NCI-H345 treated with DMSO at 0.1 percent for 48 hours (cell line): ENCODE data around the gene SLC9A7.

Source experiments
- DNase-seq: peaks from one replicate; lab custom pipeline; 2025; ENCODE audit not compliant: unreplicated experiment; lab: John Stamatoyannopoulos, UW

The SLC9A7 gene

DNA sequence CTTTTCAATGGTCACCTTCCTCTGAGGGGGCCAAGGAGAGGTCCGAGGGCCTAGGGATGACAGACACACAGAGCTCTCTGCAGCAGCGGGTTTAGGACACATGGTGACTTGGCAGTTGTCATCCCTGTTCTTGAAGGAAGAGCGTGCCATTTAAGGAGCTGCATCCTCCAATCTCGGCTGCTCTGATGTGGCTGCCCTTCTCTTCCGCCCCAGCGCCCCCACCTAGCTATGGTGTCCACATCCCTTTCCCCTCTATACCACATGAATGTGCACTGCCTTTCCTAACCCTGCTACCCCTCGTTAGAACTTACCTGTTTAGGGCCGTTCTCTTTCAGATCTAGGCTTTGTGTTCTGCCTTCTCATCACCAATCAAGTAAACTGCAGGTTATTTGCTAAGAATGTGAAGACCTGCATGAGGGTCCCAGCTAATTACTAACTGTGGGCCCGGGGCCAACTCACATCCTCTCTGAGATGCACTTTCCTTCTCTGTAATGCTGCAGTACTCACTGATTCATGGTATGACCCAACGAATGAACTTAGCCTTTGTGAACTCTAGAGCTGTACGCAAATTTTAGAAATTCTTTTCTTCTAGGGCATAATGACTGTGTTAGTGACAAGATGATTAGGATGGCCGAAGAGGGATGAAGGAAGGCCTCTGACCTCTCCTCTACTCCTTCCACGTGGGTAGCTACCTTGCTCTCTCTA is 147.1 kb downstream of the SLC9A7 start:
- DNase-seq = no peak

DNA sequence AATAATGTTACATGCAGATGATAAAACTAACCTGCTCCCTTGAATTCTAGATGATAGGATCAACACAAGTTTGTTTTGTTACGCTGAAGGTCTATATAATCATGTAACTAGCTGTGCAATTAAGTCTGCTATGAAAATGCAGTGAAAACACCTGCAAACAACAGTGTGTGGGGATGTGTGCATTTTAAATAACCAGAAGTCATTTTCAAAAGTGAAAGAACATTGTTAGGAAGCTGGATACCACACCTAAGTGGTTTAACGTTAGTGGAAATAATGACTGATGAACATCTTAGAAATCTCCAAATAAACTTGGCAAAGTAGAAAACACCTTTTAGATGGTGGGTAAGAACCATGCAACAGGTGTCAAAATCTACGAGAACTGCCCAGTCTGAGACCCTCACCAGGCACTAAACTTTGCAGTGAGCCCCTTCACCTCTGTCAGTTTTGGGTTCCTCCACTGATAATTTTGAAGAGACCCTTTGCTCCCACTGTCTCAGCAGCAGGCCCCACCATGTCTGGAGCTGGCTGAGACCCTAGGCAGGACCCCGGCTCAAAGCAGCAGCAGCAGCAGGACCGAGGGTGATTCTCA is 148.8 kb downstream of the SLC9A7 start:
- DNase-seq = no peak

DNA sequence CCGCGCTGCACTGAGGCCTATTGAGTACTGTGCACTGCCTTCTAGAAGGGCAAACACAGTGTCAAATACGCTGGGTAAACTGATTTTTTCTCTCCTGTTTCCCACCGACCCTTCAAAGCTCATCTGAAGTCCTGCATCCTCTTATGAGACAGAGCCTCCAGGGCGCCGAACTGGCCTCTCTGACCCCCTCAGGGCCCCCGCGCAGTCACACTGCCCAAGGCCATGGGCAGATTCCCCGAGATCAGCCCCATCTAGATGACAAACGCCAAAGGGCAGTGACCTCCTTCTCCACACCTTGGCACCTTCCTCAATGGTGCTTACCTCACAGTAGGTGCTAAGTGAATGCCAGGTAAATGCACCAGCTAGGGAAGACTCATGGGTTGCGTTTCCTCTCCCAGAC is 151.0 kb downstream of the SLC9A7 start:
- DNase-seq = no peak

DNA sequence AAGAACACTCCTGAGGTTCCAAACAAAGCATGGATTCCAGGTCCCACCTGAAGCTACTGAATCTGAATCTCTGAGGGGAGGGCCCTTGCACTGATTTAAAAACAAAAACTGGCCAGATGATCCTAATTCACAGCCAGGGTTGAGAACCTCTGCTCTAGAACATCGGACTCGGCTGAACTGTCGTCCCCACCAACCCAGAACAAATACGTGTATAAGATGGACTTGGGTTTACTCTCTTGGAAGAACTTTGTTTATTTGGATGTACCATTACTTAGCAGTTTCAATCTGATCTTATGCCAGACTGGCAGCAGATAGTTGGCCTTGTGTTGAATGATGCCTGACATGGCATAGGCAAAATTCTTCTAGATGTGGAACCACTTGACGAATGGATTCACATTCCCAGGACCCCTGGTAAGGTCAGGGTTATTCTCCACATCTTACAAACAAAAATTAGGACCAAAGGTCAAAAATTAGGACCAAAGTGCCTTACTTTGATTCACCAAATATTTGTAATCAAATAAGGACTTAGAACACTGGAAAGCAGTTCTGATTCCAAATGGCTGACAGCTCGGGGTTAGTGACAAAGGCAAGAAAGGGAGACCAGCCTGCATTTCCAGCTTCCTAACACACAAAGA is 156.3 kb downstream of the SLC9A7 start:
- DNase-seq = no peak

DNA sequence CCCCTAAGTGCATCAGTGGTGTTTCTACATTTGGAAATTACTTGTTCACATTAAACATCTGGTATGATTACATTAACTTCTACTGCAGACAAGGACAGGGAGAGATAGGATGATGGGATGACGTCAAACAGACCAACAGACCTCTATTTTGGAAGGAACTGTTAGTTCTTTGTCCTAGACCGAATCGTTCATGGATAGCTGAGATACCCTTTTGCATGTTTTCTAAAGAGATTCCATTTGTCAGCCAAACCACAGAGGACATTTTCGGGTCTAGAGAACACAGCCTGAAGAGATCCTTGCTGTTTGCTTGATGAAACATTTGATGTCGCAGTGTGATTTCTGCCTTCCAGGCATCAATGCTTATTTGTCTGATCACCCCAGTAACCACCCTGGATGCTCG is 157.6 kb downstream of the SLC9A7 start:
- DNase-seq = no peak

DNA sequence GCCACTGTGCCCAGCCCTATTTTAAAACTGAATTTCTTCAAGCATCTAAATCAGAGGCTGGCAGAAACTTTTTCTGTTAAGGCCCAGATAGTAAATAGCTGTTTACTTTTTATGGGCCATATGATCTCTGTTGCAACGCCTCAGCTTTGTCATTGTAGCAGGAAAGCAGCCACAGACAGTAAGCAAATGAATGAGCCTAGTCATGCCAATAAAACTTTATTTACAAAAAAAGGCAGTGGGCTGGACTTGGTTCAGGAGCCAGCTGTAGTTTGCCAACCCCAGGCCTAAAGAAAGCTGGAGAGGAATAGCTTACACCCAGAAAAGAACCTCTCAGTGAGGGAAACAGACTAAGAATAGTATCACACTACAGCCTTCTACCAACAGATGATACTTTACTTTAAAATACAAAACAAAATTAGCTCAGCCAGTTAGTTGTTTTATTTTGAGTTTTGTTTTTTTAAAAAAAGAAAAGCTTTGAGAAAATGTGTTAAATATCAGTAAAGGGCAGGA is 159.8 kb downstream of the SLC9A7 start:
- DNase-seq = no peak

DNA sequence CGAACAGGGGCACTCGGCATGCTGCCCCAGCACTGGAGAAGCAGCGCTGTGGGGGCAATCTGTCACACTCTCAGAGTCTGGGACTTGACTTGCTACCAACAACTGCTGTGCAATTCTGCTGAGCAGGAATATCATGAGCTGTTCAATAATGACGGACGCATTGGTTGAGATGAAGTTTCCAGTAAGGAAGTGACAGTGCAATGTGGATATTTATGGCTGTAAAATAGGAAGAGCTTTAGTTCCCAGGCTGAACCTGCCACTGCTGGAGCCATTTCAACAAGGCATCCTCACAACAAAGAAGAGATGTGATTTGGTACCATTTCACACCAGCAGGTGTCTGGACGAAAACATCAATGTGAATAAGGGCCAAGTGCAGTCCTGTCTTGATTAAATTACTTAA is 161.1 kb downstream of the SLC9A7 start:
- no peak for DNase-seq

DNA sequence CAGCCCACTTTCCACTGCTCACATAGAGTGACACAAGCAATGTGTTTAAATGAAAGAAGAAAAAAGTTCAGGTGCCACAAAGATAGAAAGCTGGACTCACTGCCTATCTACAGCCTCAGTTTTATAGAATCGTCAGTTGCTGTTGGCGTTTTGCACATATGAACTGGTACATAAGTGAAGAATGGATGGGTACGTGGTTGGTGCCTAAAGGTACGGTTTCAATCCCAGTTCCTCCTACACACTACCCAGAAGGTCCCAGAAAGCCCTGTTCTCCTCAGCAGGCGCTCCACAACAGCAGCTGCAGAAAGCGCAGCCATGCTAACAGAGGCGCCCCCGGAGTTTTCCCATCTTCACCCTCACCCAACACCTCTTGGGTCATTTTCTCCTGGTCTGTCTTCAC is 161.7 kb downstream of the SLC9A7 start:
- no peak for DNase-seq

DNA sequence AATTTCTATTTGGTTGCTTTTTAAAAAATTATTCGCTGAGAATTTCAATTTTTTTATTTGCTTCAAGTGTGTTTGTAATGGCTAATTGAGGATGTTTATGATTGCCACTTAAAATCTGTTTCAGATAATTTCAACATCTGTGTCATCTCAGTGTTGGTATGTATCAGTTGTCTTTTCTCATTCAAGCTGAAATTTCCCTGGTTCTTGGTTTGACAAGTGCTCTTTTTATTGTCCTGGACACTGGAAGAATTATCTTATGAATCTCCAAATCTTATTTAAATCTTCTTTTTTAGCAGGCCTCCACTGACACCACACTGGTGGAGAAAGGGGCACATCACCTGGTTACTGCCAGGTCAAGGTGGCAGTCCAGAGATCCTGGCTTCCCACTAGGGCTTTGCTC is 163.8 kb downstream of the SLC9A7 start:
- DNase-seq = no peak

DNA sequence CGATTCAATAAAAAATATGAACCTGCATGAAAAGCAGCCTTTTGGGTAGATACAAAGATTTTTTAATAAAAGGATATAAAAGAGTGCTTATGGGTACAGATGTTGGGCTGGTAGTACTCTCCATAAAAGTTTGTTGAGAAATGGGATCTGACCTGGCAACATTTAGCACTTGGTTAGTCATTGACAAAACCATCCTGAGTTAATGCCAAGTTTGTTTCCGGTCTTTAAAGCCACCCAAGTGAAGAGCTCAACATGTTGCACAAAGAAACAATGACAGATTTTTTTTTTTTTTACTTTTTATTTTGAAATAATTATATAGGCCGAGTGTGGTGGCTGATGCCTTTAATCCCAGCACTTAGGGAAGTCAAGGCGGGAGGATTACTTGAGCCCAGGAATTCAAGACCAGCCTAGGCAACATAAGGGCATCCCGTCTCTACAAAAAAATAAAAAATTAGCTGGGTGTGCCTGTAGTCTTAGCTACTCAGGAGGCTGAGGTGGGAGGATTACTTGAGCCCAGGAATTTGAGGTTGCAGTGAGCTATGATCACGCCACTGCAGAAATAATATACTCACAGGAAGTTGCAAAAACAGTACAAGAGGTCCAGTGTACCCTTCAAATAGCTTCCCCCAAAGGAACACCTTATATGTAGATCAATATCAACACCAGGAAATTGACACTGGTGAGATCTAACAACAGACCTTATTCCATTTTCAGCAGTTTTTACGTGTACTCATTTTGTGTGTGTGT is 168.8 kb downstream of the SLC9A7 start:
- DNase-seq = no peak

DNA sequence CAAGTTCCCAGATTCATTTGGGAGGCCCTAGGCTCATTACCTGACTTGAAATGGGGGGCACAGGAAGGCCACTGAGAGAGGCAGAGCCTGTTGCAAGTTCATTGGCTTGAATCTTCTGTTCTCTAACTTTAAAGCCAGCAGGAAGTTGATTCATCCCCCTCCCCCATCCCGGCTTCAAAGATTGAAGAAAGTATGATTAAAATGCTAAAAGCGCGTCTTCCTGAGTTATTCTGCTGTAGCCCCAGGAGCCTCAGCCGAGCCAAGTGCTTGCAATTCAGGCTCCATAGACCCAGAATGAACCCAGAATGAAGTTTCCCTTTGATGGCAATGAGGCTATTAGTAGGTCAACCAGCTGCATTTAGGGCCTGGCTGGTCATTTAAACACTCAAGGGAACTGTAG is 170.7 kb downstream of the SLC9A7 start:
- no peak for DNase-seq

DNA sequence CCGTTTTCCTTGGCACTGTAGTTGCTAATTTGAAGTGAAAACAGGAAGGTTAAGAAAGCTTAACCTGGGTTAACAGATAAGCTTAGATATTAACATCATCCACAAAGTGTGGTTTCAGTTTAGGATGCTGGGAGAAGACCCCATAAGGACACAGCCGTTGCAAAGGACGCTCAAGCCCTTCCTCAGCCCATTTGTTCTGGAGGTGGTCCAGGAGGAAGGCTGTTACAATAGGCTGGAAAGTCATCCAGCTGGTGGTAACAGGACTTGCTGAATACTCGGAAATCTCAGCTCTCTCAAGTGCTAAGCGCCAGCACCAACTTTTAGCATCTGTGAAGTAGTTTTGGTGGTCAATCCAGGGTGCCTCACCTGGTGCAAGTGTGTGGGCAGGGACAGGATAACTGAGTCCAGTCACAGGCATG is 171.2 kb downstream of the SLC9A7 start:
- DNase-seq = no peak

DNA sequence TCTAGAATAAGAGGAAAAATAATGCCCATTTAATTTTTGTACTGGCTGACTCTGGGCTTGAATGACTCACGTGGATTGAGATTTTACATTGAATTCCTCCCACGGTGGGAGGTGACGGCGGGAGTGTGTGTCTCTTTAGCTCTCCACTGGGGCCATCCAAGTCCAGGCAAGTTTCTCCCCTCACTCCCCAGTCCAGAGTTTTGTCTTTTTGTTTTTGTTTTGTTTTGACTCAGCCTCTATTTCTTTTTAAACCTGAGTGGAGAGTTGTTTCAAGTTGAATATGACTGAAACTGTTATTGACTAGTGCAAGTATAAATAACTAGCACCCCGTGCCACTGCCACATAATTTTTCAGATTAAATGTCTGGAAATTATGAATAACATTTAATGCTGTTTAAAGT is 171.8 kb downstream of the SLC9A7 start:
- no peak for DNase-seq

DNA sequence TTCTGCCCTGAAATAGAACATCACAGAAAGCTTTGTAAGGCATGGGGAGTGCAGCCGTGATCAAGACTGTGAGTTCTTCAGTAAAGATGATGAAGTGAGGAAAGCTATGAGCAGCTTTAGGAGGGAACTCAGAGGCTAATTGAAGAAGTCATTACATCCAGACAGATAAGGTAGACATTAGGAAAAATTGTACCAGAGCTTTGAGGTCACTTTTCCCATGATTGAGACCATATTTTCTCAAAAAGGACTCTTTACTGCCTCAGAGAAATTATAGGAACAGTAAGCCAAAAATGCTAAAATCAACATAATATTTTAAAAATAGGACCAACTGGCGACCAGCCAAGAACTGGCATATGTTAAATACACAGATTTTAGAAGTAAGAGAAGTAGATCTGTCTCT is 174.2 kb downstream of the SLC9A7 start:
- no peak for DNase-seq

DNA sequence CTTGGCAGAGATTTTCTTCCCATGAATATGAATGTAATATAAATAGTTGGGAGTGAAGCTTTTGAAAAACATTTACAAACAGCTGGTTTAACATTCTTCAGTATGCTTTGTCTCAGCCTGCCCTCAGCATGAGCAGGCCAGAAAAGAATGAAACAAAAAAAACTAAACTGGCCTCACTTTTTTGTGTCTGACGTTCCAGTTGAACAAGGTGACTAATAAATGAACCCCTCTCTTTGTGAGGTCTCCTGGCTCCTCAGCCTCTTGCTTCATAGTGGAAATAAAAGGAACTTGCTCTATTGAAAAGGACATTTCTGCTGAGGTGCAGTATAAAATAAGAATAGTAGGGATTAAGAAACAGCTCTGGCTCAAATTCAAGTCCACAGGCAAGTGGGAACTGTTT is 176.0 kb downstream of the SLC9A7 start:
- no peak for DNase-seq

DNA sequence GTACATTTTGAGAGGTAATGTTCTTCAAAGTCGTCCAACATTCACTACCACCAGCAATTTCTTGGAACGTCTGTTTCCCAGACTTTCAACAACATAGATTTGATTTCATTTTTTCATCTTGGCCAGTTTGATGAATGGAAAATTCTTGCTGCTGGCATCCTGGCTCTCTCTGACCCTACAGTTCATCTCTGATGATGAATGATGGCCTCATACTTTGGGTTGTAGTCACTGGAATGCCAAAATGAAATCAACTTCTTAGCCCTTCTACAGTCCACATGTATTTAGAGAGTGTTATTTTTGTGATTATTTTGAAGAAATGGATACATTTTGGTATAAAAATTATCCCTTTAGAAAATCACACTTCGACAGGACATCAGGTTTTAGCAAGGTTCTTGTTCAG is 176.6 kb downstream of the SLC9A7 start:
- no peak for DNase-seq

DNA sequence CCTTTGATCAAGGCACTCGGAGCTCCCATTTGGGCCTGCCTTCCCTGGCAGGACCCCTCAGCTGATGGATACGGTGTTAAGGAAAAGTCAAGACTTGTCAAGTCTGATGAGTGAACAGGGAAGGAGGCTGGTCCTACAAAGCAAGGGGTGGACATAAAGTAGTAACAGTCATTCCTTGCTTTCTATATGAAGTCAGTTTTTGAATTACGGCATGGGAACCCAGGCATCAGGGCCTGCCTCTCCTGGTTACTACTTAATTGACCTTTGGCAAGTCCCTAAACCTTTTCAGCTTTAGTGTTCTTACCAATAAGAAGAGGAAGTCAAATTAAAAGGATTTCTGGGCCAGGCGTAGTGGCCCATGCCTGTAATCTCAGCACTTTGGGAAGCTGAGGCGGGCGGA is 178.3 kb downstream of the SLC9A7 start:
- DNase-seq = no peak

DNA sequence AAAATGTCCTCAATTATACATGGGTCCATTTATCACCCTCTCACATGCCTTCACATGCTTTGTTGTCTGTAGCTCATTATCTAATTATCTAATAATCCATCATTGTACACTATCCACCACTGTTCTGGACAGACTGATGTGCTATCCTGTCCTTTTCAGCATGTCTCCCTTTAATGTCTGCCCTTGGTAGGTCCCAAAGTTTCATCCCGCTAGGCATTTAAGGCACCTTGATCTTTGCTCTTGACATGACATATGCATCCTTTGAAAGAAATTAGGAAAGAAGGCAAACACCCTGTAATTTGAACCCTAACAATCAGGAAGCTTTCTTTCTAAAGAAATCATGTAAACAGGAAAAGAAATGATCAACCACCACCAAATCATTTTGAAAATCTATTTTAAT is 179.7 kb downstream of the SLC9A7 start:
- no peak for DNase-seq

DNA sequence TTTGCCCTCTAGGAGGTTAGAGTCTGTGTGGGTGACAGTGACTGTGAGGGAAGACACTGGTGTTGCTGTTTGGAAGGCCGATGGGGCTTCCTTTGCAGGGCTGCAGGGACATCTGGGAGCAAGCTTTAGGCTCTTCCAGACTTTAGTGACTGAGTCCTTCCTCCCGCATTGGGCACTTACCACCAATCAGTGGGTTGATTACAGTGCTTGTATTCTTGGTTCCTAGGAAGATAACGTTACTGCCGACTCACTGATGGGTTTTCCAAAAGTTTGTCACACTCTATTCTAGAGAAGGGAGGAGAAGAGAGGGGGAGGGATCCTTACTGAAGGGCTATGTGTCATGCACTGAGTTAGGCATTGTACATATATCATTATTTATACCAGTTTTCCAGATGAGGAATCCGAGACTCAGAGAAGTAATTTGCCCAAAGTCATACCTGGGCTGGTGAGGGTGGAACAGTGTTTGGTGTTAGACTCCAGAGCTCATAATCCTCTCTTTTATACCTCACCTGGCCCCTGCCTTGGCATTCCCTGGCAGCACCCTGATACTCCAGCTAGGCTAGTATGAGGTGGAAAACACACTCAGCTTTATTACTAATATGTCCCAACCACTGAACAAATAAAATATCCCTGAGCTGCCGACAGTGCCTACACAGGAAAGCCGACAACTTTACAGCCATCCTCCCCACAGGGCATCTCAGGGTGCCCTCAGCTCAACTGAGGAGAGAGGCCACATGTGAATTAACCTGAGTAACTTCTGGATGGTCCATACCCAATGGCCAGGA is 181.5 kb downstream of the SLC9A7 start:
- DNase-seq = no peak

DNA sequence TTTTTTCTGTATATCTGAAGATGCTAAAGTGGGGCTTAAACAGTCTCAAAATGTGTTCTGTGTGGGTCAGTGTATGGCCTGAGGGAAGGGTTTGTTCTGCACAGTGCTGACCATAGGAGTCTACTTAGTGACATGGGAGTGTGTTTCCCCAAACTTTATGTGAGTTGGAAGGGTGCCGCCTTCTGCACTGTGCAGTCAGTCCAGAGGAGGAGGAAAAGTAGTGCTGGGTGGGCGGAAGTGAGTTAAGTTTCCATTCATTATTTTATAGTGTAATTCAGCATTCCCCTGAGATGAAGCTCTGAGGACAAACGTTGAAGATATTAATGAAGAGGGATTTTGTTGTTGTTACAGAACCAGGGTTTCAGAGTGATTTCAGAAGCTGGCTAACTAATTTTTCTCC is 182.5 kb downstream of the SLC9A7 start:
- no peak for DNase-seq

DNA sequence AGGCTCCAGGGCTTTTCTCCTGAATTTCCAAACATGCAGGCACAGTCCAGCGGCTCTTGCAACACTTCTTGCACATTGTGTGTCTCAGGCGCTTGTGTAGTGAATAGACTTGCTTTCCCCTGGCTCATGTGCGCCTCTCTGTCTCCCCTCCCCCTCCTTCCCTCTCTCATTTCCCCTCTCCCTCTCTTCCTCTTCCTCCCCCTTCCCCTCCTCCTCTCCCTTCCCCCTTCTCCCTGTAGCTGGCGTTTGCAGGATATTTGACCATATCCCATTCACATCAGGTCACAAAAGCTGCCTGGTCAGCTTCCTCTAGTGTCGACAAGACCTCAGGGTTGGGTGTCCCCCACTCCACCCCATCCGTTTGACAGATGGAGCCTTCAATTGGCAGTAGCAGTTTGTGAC is 182.9 kb downstream of the SLC9A7 start:
- no peak for DNase-seq
